Endometrium (tissue), 2 donors: ENCODE measurements around the gene THBS4.

Experiments used
- FAIRE-seq: peaks from 2 replicates; lab custom pipeline; 2012; peaks lifted over from hg19 to GRCh38; lab: Jason Lieb, UNC
- donor health status: control.
- donor health status: control.

The THBS4 gene

GRCh38 chr5:80116465-80116864 lies 81.3 kb downstream of the THBS4 start:
- FAIRE-seq = no peak

DNA sequence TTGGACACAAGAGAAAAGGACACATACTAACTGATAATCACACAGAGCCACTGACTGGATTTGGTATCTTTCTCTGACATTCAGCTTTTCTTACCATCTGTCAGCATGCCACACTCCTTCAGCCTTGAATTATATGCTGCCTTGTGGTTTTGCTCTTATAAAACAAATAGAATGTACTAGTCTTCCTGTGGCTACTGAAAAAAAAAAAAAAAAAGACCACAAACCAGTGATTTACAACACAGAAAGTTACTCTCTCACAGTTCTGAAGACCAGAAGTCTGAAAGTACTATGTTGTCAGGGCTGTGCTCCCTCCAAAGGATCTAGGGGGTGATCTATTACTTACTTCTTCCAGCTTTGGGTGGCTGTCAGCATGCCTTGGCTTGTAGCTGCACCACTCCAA lies 82.3 kb downstream of the THBS4 start:
- no peak for FAIRE-seq

DNA sequence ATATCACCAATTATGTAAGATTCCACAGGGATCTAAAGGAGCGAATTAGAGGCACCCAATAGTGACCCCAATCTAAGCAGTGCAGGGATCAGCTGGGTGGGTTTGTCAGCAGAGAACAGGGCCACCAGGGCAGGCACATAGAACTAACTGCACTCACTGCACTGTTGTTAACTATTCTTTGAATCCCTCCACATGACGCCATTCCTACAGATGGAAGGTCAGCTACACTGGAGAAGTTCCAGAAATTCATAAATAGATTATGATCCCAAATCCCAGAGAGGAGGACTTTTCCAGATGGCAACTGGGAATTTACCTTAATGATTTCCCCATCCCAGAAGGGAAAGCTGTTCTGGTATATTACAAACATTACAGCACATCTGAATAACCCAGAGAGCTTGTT lies 84.2 kb downstream of the THBS4 start:
- FAIRE-seq = no peak

GRCh38 chr5:80122579-80122978 lies 87.4 kb downstream of the THBS4 start:
- no peak for FAIRE-seq

- no peak for FAIRE-seq
These were observed 89.2 kb downstream of the THBS4 start for GRCh38 chr5:80124121-80124918.

- no peak for FAIRE-seq
These were observed 90.1 kb downstream of the THBS4 start for GRCh38 chr5:80125022-80125961.

DNA sequence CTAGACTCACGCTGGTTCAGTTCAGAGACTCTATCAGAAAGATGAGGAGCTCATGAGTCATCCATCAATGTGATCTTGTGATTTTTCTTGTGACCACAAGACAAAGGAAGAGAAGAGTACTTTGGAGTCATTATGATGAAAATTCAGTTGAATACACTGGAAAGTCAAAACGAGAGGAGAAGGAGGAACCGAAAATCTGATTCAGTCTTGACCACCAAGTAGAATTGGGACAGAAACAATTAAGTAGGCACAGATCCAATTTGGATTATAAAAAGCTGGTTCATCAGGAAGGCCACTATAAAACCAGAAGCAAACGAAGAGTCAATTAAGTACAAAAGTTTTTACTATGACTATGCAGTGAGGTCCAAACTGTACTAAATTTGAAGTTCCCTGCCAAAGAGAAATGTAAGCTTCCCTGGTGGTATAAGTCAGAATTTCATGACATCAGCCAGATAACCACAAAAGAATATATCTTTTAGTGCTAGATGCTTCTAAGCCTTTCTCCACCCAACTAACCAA lies 90.9 kb downstream of the THBS4 start:
- no peak for FAIRE-seq

DNA sequence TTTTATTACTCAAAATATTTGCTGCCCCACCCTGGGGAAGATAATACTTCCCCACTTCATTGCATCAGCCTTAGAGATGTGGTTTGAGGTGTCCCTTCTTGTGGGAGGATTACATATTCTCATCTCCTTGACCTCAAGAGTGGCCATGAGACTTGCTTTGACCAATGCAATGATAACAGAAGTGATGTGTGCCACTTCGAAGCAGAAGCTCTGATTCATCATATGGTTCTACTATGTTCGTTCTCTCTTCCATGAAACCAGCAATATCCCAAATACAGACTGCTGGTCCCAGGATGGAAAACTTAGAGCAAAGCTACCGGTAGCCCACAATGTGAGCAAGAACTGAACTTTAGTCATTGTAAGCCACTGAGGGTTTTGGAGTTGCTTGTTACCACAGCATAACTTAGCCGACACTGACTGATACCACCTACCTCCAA lies 92.0 kb downstream of the THBS4 start:
- no peak for FAIRE-seq

- no peak for FAIRE-seq
These were observed 93.0 kb downstream of the THBS4 start for GRCh38 chr5:80128141-80128540.

- no peak for FAIRE-seq
These were observed 94.0 kb downstream of the THBS4 start for GRCh38 chr5:80129146-80129545.
